ENCODE measurements around the gene RABL6.
"Not testable (repeated sequence)": the region's sequence is repeated elsewhere in the genome, so short reads cannot be mapped to it uniquely, and the experiment has no call there.

The RABL6 gene

DNA sequence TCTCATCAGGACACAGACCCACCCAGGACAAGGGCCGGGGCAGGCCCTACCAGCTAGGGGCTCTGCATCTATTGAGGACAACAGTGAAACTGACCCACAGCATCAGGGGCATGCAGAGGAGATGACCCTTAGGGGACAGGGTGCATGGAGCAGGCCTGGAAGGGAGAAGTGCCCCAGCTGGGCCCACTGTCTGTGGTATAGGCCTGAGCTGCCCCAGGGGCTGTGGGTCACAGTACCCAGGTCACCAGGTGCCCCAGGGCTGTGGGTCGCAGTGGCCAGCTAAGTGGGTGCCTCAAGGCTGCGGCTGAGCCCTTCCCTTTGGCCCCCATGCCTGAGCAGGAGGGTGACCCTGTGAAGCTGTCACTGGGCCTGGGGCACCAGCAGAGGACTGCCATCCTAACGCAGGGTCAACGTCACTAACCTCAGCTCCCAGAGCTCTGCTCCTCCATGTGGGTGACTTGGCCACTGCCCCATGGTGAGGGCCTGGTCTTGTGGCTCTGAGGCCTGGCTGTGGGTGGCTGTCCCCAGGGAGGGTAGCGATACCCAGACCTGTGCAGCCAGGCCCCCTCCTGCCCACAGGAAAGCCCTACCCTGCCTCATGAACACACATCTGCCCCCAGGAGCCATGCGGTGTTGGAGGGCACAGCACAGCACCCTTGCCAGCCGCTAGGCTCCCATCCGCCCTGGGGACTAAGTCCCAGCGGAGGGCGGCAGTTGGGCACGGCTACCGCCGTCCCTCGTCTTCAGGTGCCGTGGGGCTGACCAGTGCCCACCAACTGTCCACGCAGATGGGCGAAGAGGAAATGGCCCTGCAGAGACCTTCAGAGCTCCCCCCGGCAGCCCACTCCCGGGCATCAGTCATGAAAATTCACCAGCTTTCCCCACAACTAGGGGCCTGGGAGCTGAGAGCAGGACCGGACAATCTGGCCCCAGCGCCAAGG, 53.5 kb downstream of the RABL6 start:
- DNase-seq = no peak

GRCh38 chr9:136861874-136862457, 54.2 kb downstream of the RABL6 start:
- DNase-seq = no peak

DNA sequence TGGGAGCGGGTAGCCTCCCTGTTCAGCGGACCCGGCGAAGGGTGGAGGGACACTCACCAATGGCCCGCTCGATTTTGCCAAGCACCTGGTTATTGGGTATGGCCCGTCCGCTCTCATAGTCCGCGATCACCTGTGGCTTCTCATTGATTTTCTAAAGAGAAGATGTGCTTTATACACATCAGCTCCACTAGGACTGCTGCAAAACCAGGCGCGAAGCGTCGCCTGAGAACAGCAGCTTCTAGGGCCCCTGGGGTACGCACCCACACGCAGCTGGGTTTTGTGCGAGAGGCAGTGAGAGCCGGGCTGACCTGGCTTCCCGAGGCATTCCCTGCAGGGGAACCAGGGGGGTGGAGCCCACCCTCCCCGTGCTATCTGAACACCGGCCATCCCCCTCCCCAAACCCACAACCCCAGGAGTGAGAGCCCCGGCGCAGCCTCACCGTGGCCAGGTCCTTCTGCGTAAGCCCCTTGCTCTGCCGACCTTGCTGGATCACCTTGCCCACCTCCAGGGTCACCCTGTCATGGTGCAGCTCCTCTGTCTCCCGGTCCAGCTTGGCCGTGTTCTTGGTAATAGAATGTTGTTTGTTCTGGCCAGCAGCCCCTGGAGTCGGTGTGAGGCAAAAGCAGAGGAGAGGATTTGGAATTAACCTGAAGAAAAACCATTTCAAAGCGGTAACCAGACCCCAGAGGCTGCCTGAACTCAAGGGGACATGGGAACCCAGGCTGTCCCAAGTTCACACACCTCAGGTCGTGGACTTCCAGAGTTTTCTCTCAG, 55.3 kb downstream of the RABL6 start:
- no peak for DNase-seq

GRCh38 chr9:136863623-136864273, 56.0 kb downstream of the RABL6 start:
- DNase-seq = no peak

GRCh38 chr9:136865041-136865767, 57.5 kb downstream of the RABL6 start:
- no peak for DNase-seq

GRCh38 chr9:136865768-136866103, 58.0 kb downstream of the RABL6 start:
- DNase-seq = no peak

DNA sequence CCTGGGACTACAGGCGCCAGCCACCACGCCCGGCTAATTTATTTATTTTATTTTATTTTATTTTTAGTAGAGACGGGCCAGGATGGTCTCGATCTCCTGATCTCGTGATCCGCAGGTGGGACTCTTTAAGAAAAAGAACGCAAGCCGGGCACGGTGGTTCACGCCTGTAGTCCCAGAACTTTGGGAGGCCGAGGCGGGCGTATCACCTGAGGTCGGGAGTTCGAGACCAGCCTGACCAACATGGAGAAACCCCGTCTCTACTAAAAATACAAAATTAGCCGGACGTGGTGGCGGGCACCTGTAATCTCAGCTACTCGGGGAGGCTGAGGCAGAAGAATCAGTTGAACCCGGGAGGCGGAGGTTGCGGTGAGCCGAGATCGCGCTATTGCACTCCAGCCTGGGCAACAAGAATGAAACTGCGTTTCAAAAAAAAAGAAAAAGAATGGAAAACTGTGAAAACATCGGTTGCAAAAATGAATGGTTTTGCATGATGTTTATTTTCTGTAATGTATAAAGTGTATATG, 59.2 kb downstream of the RABL6 start:
- not testable (repeated sequence) for DNase-seq

- no peak for DNase-seq
These were observed 59.7 kb downstream of the RABL6 start for GRCh38 chr9:136867480-136867879.

- DNase-seq = no peak
These were observed 60.2 kb downstream of the RABL6 start for GRCh38 chr9:136867917-136868316.

- no peak for DNase-seq
These were observed 60.9 kb downstream of the RABL6 start for GRCh38 chr9:136868644-136869043.

GRCh38 chr9:136869611-136870010, 61.9 kb downstream of the RABL6 start:
- not testable (repeated sequence) for DNase-seq

DNA sequence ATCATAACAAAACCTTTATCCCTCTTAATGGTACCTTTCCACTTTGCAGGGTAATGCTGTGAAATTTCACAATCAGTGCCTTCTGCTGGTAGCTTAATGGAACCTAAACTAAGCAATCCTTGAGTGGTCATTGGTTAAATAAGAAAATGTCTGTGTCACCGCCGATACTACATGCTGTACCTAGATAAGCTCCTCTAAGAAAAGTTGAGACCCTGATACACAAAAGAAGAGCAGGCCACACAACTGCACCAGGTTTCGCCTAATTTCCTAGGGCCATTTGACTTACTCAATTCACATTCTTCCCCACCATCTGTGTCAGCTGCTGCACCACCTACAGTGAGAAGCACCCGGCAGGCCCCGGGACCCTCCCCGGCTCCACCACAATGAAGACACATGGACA, 67.4 kb downstream of the RABL6 start:
- DNase-seq = peak; percentile 14

DNA sequence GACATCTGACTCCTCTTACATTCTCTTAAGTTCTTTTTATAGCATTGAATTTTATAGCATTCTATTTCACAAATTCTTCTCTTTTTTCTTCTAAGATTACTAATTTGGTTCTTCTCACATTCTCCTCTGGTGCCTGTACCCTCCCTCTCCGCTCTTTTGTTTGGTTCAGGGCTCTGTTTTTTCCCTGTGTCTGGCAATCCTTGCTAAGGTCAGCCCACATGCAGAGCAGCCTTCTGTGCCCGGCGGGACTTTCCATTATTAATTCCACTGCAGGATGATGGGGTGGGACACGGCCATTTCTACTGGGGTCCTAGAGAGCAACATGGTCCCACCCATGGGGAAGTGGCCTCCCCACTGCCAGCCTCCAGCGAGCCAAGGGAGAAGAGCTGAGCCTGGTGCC, 68.7 kb downstream of the RABL6 start:
- DNase-seq = no peak

- no peak for DNase-seq
These were observed 72.9 kb downstream of the RABL6 start for GRCh38 chr9:136880651-136881050.

GRCh38 chr9:136881691-136882108, 74.0 kb downstream of the RABL6 start:
- DNase-seq = peak; percentile 83

GRCh38 chr9:136882109-136882946, 74.6 kb downstream of the RABL6 start:
- peak; percentile 80 for DNase-seq

DNA sequence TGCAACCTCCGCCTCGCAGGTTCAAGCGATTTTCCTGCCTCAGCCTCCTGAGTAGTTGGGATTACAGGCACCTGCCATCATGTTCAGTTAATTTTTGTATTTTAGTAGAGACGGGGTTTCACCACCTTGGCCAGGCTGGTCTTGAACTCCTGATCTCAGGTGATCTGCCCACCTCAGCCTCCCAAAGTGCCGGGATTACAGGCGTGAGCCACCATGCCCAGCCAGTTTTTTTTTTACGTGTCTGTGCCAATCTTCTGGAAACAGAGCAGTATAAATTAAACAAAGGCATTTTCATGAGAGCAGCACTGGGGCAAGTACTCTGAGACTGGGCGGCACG, 75.2 kb downstream of the RABL6 start:
- DNase-seq = not testable (repeated sequence)

DNA sequence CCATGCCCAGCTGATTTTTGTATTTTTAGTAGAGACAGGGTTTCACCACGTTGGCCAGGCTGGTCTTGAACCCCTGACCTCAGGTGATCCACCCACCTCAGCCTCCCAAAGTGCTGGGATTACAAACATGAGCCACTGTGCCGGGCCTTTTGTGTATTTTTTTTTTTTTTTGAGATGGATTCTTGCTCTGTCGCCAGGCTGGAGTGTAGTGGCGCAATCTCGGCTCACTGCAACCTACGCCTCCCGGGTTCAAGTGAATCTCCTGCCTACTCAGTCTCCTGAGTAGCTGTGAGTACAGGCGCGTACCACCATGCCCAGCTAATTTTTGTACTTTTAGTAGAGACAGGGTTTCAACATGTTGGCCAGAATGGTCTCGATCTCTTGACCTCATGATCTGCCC, 75.9 kb downstream of the RABL6 start:
- DNase-seq = not testable (repeated sequence)

- DNase-seq = peak; percentile 99
These were observed 78.3 kb downstream of the RABL6 start, which contains the start of gene TRAF2 for GRCh38 chr9:136885950-136886578. Gene TRAF2, plus strand, starts transcription at chr9:136886516. Its CDS starts 12,225 bp downstream, at chr9:136898741.
